ENCODE data around the gene ULK4. TPM values are rescaled to one million over a fixed set of nuclear protein-coding genes. Genes with fewer than 3 reads are reported as not detected.

ULK4 gene
- polyA plus RNA-seq, 1 donor from 2014 or later, result 7.2 TPM

GRCh38 chr3:41348401-41348800 lies 613.5 kb downstream of the ULK4 start:
- Histone ChIP-seq H3K27me3 (ENCODE audit: insufficient read depth, low read depth, low read length) (no peaks in the 10 kb centered on the region), H3K27ac (ENCODE audit: low read length) (no peak overlapping the region), H3K9ac (ENCODE audit: low read length) (no peak overlapping the region), H3K36me3 (ENCODE audit: insufficient read depth, low read length) (no peaks in the 10 kb centered on the region), H3K79me2 (replicated peaks; ENCODE audit: insufficient read depth, low read length) (no peaks in the 10 kb centered on the region), H3K4me2 (ENCODE audit: low read length) (no peak overlapping the region), H3K9me3 (ENCODE audit: low read length) (no peaks in the 10 kb centered on the region), H3K9me2 (ENCODE audit: insufficient read depth, low read length) (no peaks in the 10 kb centered on the region), H2AFZ (ENCODE audit: low read depth, low read length) (no peak overlapping the region), H3F3A (ENCODE audit: insufficient read depth, low read length, poor library complexity, severe bottlenecking) (no peaks in the 10 kb centered on the region), H3K4me3 (ENCODE audit: low read length) (no peak overlapping the region), H4K20me1 (ENCODE audit: insufficient read depth) (no peaks in the 10 kb centered on the region)
- TF ChIP-seq MXI1 (conservative IDR thresholded peaks at IDR 0.05; ENCODE audit: poor library complexity, severe bottlenecking) (no peak), EP300 (conservative IDR thresholded peaks at IDR 0.05; ENCODE audit: poor library complexity, severe bottlenecking) (no peak), TAF1 (IDR thresholded peaks at IDR 0.05; ENCODE audit: low read depth) (no peak), SMC3 (conservative IDR thresholded peaks at IDR 0.05; ENCODE audit: poor library complexity) (no peak), RAD21 (conservative IDR thresholded peaks at IDR 0.05) (no peak)
- TF ChIP-seq, protein P1, sequence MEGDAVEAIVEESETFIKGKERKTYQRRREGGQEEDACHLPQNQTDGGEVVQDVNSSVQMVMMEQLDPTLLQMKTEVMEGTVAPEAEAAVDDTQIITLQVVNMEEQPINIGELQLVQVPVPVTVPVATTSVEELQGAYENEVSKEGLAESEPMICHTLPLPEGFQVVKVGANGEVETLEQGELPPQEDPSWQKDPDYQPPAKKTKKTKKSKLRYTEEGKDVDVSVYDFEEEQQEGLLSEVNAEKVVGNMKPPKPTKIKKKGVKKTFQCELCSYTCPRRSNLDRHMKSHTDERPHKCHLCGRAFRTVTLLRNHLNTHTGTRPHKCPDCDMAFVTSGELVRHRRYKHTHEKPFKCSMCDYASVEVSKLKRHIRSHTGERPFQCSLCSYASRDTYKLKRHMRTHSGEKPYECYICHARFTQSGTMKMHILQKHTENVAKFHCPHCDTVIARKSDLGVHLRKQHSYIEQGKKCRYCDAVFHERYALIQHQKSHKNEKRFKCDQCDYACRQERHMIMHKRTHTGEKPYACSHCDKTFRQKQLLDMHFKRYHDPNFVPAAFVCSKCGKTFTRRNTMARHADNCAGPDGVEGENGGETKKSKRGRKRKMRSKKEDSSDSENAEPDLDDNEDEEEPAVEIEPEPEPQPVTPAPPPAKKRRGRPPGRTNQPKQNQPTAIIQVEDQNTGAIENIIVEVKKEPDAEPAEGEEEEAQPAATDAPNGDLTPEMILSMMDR (IDR thresholded peaks at IDR 0.05; ENCODE audit: poor library complexity, severe bottlenecking), result no peak

- Histone ChIP-seq H3K36me3 (ENCODE audit: insufficient read depth, low read length) (no peaks in the 10 kb centered on the region), H4K20me1 (ENCODE audit: insufficient read depth) (no peaks in the 10 kb centered on the region), H3K4me2 (ENCODE audit: low read length) (no peak overlapping the region), H2AFZ (ENCODE audit: low read depth, low read length) (no peak overlapping the region), H3K9ac (ENCODE audit: low read length) (no peak overlapping the region), H3K4me3 (ENCODE audit: low read length) (no peak overlapping the region), H3K9me3 (ENCODE audit: low read length) (no peaks in the 10 kb centered on the region), H3K79me2 (replicated peaks; ENCODE audit: insufficient read depth, low read length) (no peaks in the 10 kb centered on the region), H3K27ac (ENCODE audit: low read length) (no peak overlapping the region), H3K27me3 (ENCODE audit: insufficient read depth, low read depth, low read length) (no peaks in the 10 kb centered on the region), H3K9me2 (ENCODE audit: insufficient read depth, low read length) (no peaks in the 10 kb centered on the region), H3F3A (ENCODE audit: insufficient read depth, low read length, poor library complexity, severe bottlenecking) (no peaks in the 10 kb centered on the region)
- no peak for TF ChIP-seq REST (IDR thresholded peaks at IDR 0.05; ENCODE audit: borderline replicate concordance)
- TF ChIP-seq RAD21 (conservative IDR thresholded peaks at IDR 0.05), result no peak
- TF ChIP-seq MXI1 (conservative IDR thresholded peaks at IDR 0.05; ENCODE audit: poor library complexity, severe bottlenecking), result no peak
- TF ChIP-seq SMC3 (conservative IDR thresholded peaks at IDR 0.05; ENCODE audit: poor library complexity), result no peak
- TF ChIP-seq POLR2AphosphoS5 (IDR thresholded peaks at IDR 0.05), result no peak
- TF ChIP-seq, protein P1 (IDR thresholded peaks at IDR 0.05; ENCODE audit: poor library complexity, severe bottlenecking), result no peak
- no peak for TF ChIP-seq EZH2 (IDR thresholded peaks at IDR 0.05; ENCODE audit: borderline replicate concordance, insufficient read depth, low read length, poor library complexity, severe bottlenecking)
- no peak for TF ChIP-seq TAF1 (IDR thresholded peaks at IDR 0.05; ENCODE audit: low read depth)
- no peak for TF ChIP-seq EP300 (conservative IDR thresholded peaks at IDR 0.05; ENCODE audit: poor library complexity, severe bottlenecking)
Observed at GRCh38 chr3:41346698-41347270, 615.1 kb downstream of the ULK4 start.

Data from neural cell (in vitro differentiated cells).